ENCODE data around the gene SYMPK.

Gene SYMPK

GRCh38 chr19:45866400-45867176 is 3.6 kb upstream of the SYMPK start:
- no peak for DNase-seq (ENCODE audit: low spot score)

- no peak for DNase-seq (ENCODE audit: low spot score)
Observed at GRCh38 chr19:45865269-45865948, 2.5 kb upstream of the SYMPK start.

- DNase-seq (ENCODE audit: low spot score): no peak
Observed at GRCh38 chr19:45864629-45865082, 1.7 kb upstream of the SYMPK start.

GRCh38 chr19:45863840-45864628 is 1.1 kb upstream of the SYMPK start, which contains the start of gene FOXA3:
Gene FOXA3 (plus strand): TSS chr19:45864326. CDS start chr19:45864457, 131 bp downstream.
- peak; percentile 94 for DNase-seq (ENCODE audit: low spot score)

GRCh38 chr19:45863335-45863839 is 440 bp upstream of the SYMPK start:
- no peak for DNase-seq (ENCODE audit: low spot score)

- no peak for DNase-seq (ENCODE audit: low spot score)
Observed at GRCh38 chr19:45862271-45862563, 730 bp downstream of the SYMPK start.

- no peak for DNase-seq (ENCODE audit: low spot score)
Observed at GRCh38 chr19:45860359-45861259, 2.3 kb downstream of the SYMPK start.

GRCh38 chr19:45854167-45854778 is 8.7 kb downstream of the SYMPK start:
- no peak for DNase-seq (ENCODE audit: low spot score)

GRCh38 chr19:45852983-45853382 is 10.0 kb downstream of the SYMPK start:
- no peak for DNase-seq (ENCODE audit: low spot score)

GRCh38 chr19:45852145-45852750 is 10.7 kb downstream of the SYMPK start:
- DNase-seq (ENCODE audit: low spot score): no peak

- DNase-seq (ENCODE audit: low spot score): no peak
Observed at GRCh38 chr19:45848922-45849321, 14.0 kb downstream of the SYMPK start.

- no peak for DNase-seq (ENCODE audit: low spot score)
Observed at GRCh38 chr19:45847663-45848062, 15.3 kb downstream of the SYMPK start.

- DNase-seq (ENCODE audit: low spot score): no peak
Observed at GRCh38 chr19:45842198-45842597, 20.7 kb downstream of the SYMPK start.

GRCh38 chr19:45834970-45835369 is 28.0 kb downstream of the SYMPK start:
- no peak for DNase-seq (ENCODE audit: low spot score)

GRCh38 chr19:45828945-45829344 is 34.0 kb downstream of the SYMPK start:
- DNase-seq (ENCODE audit: low spot score): no peak

GRCh38 chr19:45828523-45828922 is 34.4 kb downstream of the SYMPK start:
- DNase-seq (ENCODE audit: low spot score): no peak

- no peak for DNase-seq (ENCODE audit: low spot score)
Observed at GRCh38 chr19:45827459-45828093, 35.4 kb downstream of the SYMPK start.

- DNase-seq (ENCODE audit: low spot score): no peak
Observed at GRCh38 chr19:45826934-45827333, 36.0 kb downstream of the SYMPK start.

GRCh38 chr19:45825917-45826893 is 36.7 kb downstream of the SYMPK start:
- no peak for DNase-seq (ENCODE audit: low spot score)
